GM19395 (cell line): ENCODE measurements around the gene CTCF.
A peak's percentile ranks its signal among the peaks of the same experiment; 100 is the strongest.

Source experiments
- ATAC-seq: cut with Tn5 transposase; IDR thresholded peaks from one replicate; pipeline ENCODE4 v1.9.1; 2021; ENCODE audit warnings: mild to moderate bottlenecking, moderate library complexity; ENCODE audit not compliant: unreplicated experiment

Gene CTCF

DNA sequence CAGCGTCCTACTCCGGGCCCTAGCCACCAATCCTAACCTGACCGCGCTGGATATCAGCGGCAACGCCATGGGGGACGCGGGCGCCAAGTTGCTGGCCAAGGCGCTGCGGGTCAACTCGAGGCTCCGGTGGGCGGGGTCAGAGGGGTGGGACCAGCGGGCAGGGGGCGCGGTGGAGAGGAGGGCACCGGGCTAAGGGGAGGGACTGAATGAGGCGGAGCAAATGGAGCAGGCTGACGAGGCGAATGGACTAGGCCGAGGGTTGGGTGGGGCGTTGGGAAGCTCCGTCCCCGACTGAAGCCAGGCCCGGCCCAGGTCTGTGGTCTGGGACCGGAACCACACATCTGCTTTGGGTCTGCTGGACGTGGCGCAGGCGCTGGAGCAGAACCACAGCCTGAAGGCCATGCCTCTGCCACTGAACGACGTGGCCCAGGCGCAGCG, 87.2 kb downstream of the CTCF start:
- ATAC-seq = no peak

GRCh38 chr16:67650023-67650422, 87.7 kb downstream of the CTCF start:
- no peak for ATAC-seq

- ATAC-seq = no peak
These were observed 88.7 kb downstream of the CTCF start for GRCh38 chr16:67651039-67651438.

- ATAC-seq = no peak
These were observed 89.5 kb downstream of the CTCF start for GRCh38 chr16:67651847-67652246.

GRCh38 chr16:67652578-67653127, 90.3 kb downstream of the CTCF start:
- no peak for ATAC-seq

DNA sequence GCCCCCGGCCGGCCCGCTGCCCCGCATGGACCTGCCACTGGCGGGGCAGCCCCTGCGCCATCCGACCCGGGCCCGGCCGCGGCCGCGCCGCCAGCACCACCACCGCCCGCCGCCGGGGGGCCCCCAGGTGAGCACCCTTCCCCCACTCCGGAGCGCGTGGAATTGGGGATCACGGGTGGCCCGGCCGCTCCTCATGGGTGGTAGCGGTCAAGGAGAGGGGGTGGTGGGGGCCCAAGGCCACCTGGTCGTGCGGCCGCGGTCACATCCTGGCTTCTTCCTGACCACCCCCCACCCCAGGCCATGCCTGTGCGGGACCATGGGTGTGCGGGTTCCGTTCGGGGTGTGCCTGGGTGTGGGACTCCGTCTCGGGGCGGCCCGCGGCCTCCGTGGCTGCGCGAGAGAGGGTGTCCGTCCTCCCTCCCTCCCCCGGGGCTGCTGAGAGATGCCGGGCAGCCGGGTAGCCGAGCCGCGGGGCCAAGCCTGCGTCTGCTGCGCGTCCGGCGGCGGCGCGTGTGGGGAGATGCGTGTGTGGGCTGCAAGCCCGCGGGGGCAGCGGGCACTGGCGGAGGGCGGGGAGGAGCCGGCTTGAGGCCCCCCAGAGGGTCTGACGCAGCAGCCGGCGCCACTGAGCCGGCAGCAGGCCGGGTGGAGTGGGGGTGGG, 90.9 kb downstream of the CTCF start:
- no peak for ATAC-seq

DNA sequence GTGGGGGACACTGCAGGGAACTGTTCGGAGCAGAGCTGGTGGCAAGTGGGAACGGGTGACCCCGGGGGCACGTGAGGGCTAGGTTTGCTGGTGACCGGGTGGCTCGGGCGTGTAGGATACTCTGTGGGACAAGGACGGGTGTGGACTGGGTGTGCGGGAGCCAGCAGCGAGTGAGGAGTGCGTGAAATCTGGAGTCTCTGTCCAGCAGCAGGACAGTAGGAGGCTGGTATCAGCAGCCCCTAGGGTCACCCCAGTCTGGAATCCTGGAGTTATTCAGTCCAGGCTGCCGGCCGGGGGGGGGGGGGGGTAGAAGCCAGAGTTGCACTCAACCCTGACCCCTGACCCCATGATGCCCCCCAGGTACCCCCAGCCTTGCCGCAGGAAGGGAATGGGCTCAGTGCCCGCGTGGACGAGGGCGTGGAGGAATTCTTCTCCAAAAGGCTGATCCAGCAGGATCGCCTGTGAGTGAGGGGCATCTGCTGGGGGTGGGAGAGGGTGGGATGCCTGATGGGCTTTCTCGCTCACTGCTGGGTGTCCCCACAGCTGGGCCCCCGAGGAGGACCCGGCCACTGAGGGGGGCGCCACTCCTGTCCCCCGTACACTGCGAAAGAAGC, 91.6 kb downstream of the CTCF start:
- no peak for ATAC-seq

GRCh38 chr16:67654403-67654911, 92.1 kb downstream of the CTCF start:
- no peak for ATAC-seq

GRCh38 chr16:67655363-67655762, 93.0 kb downstream of the CTCF start:
- ATAC-seq = no peak

DNA sequence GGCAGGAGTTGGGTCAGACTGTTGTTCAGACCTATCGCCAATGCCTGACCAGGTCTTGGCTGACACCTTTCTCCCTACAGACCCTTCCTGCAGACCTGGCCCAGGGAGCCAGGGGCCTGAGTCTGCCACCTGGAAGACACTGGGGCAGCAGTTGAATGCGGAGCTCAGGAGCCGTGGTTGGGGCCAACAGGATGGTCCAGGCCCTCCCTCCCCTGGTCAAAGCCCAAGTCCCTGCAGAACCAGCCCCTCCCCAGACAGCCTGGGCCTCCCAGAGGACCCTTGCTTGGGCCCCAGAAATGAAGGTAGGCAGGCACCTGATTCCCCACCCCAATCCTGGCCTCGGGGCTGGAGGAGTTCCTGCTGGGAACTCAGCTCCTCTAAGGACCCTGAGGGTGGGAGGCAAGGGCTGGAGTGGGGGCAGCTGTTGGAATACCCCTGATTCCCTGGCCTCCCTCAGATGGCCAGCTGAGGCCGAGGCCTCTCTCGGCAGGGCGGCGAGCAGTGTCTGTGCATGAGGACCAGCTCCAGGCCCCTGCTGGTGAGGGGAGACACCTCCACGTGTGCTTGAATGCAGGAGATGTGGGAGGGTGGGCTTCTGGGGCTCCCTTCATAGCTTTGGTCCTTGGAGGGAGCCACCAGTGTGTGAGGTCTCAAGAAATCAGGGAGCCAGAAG, 94.2 kb downstream of the CTCF start:
- ATAC-seq = no peak

DNA sequence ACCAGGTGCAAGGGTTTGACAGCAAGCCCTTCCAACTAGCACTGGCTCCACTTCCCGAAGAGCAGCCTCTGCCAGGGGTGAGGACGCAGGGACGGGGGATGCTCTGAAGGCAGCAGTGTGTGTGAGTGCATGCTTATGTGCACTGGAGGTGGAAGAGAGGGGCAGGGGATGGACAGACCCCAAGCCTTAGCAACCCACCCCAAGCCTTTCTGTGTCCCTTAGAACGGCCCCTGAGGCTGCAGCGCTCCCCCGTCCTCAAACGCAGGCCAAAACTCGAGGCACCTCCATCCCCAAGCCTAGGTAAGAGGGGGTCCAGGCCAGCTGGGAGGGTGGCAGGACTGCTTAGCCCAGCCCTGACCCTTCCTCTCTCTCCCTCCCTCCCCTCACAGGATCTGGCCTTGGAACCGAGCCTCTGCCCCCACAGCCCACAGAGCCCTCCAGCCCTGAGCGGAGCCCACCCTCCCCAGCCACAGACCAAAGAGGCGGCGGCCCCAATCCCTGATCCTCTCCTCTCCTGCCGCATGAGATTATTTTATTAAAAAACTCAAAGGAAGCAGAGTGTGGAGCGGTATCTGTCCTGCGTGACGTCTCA, 94.8 kb downstream of the CTCF start:
- no peak for ATAC-seq

- no peak for ATAC-seq
These were observed 95.6 kb downstream of the CTCF start for GRCh38 chr16:67657751-67658518.

DNA sequence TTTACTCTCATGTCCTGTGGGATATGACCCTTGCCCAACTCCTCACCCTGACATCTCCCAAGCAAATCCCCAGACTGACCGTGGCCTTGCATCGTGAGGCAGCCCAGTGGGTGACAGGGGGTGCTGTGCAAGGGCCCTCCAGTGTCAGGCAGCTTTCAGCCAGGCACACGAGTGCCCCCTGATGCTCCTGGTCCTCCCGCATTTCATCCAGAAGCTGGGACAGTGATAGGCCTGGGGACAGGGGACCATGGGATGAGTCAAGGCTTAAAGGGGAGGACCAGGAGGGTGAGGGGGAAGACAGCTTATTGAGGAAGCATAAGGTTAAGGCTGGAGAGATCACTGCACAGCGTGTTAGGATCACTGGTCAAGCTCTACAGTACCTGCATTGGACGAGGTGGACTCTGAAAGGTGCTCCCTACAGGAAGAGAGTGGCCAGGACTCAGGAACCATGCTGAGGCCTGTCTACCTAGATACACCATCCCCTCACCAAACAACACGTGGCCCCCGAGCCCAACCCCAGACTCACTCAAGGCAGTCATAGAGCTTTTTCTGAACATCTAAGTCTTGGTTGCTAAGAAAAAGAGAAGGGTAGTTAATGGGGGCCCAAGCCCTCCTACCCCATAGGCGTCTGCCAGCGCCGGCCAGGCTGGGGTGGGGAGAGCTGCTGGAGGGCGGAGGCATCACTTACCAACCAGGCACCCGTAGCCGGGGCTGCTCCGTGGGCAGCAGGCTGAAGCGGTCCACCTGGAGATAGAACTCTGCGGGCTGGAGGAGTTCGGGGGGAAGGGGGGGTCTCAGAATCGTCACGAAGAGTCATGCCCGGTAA, 96.7 kb downstream of the CTCF start:
- no peak for ATAC-seq

DNA sequence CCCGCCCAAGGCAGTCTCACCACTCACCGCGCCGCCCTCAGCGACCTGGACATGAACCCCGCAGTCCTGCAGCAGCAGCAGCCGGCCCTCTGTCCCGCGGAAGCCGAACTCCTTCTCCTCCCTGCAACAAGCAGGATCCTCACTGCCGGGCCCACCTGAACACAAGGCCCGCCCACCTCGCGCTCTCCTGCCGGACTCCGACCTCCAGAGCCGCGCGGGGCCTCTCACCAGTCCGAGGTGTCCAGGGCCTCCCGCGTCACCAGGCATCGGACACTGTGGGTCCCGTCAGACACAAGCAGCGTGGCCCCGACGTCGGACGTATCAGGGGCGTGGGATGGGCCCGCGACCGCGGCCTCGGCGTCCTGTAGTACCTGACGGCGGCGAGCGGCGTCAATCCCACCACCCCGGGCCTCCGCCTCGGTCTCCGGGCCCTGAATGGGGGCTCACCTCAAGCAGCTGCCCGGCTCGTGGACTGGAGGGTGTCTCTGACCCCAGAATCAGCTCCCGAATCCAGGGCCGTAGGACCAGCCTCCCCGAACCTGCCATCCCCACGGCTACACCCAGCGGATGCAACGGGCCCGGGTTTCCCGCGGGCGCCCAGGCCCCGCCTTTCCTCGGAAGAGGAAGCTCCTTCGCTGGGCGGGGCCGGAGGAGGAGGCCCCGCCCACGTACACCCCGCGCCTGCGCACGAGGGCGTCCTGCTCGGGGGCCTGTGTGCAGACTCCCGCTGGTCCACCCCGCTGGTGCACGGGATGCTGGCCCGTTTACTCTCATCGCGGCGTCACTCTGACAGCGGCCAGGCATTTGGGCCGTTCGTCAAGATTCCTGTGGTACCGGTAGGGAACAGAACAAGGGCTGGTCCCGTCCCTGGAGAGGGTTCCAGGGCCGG, 97.6 kb downstream of the CTCF start, which contains the start of gene ACD:
Gene ACD (minus strand): TSS at position 586 of the 889 bp plus-strand sequence. CDS start 40 bp downstream, at position 546.
- ATAC-seq = peak; percentile 65

GRCh38 chr16:67660564-67661028, 98.3 kb downstream of the CTCF start, which contains the start of gene PARD6A:
Gene PARD6A, plus strand, starts transcription at chr16:67660960. Its CDS starts 79 bp downstream, at chr16:67661039.
- ATAC-seq = peak; percentile 76

GRCh38 chr16:67661101-67661761, 98.9 kb downstream of the CTCF start:
- ATAC-seq = no peak

- no peak for ATAC-seq
These were observed 99.7 kb downstream of the CTCF start for GRCh38 chr16:67661886-67662652.
